B cell (primary cell): Measurements from ENCODE around the gene TIE1. TPM values are rescaled to one million over a fixed set of nuclear protein-coding genes. Genes with fewer than 3 reads are reported as not detected.

Experiments
- ATAC-seq: fragments of 200-7000 bp; cut with Tn5 transposase; one replicate; pipeline ENCODE4 v1.10.0; 2021; ENCODE audit warnings: low read depth, mild to moderate bottlenecking, moderate number of reproducible peaks, moderate library complexity
- CTCF ChIA-PET: fragments of 350-600 bp; sonication (Branson Sonifier 250); formaldehyde crosslinking; loops from one replicate; lab custom pipeline; 2021; ENCODE audit warnings: antibody characterized with exemption, inconsistent platforms; lab: Charles Lee
- POLR2A ChIA-PET: fragments of 350-600 bp; sonication (Branson Sonifier 250); formaldehyde crosslinking; loops from one replicate; lab custom pipeline; 2021; ENCODE audit warnings: antibody characterized with exemption; lab: Charles Lee
- DNase-seq: peaks from one replicate; pipeline ENCODE4 v3.0.0; 2013
- H2AFZ ChIP-seq: 2 replicates; pipeline ENCODE4 v1.6.1; 2012; ENCODE audit warnings: mild to moderate bottlenecking, low read depth, low read length; ENCODE audit not compliant: insufficient read depth, poor library complexity, severe bottlenecking
- H3K27ac ChIP-seq, 2 donors: 1 replicate in 1 of 2; 2 replicates in 1 of 2; pipeline ENCODE4 v1.5.1; 2012 to 2013; ENCODE audit warnings: low read length in 2 of 2, mild to moderate bottlenecking in 2 of 2, moderate library complexity in 1 of 2
- H3K27me3 ChIP-seq, 4 experiments: fragments of 200-600 bp in 1 of 4; sonication (generic) in 1 of 4; replicated peaks in 1 of 4; 1 replicate in 2 of 4; 2 replicates in 2 of 4; pipeline versions ENCODE4 v1.6.1 to v1.7.0; 2013 to 2016; ENCODE audit warnings: low read length in 3 of 4, mild to moderate bottlenecking in 2 of 4, mixed read lengths in 1 of 4, moderate library complexity in 1 of 4; ENCODE audit not compliant: insufficient read depth in 4 of 4, control insufficient read depth in 3 of 4; ENCODE audit errors: control extremely low read depth in 1 of 4
- H3K36me3 ChIP-seq, 2 experiments: replicated peaks in 1 of 2; 1 replicate in 1 of 2; 2 replicates in 1 of 2; pipeline versions ENCODE4 v1.6.1 to v1.7.1; 2013; ENCODE audit warnings: low read length in 1 of 2; ENCODE audit not compliant: insufficient read depth in 2 of 2, control insufficient read depth in 1 of 2; ENCODE audit errors: control extremely low read depth in 1 of 2, extremely low read depth in 1 of 2
- H3K4me1 ChIP-seq, 2 donors: fragments of 200-600 bp in 1 of 2; sonication (generic) in 1 of 2; 1 replicate in 1 of 2; 2 replicates in 1 of 2; pipeline versions ENCODE4 v1.5.1 to v1.6.1; 2013 to 2017; ENCODE audit warnings: low read length in 2 of 2; ENCODE audit not compliant: control insufficient read depth in 2 of 2, insufficient read depth in 2 of 2
- H3K4me2 ChIP-seq: replicated peaks from 2 replicates; pipeline ENCODE3; 2012; ENCODE audit warnings: mild to moderate bottlenecking, low read depth, low read length; ENCODE audit not compliant: poor library complexity, severe bottlenecking
- H3K4me3 ChIP-seq, 5 experiments: fragments of 200-600 bp in 1 of 5; sonication (generic) in 1 of 5; 1 replicate in 3 of 5; 2 replicates in 2 of 5; pipeline versions ENCODE4 v1.5.1 to v1.7.0; 2011 to 2016; ENCODE audit warnings: low read length in 4 of 5, mild to moderate bottlenecking in 4 of 5, low read depth in 2 of 5, control low read depth in 1 of 5, moderate library complexity in 1 of 5; ENCODE audit not compliant: insufficient read depth in 1 of 5; ENCODE audit errors: control extremely low read depth in 1 of 5, extremely low read depth in 1 of 5
- H3K79me2 ChIP-seq: fragments of 200-600 bp; sonication (generic); one replicate; pipeline ENCODE4 v1.6.0; 2016; ENCODE audit warnings: low read length; ENCODE audit not compliant: control insufficient read depth, insufficient read depth
- H3K9ac ChIP-seq: fragments of 200-600 bp; sonication (generic); 2 replicates; pipeline ENCODE4 v1.6.1; 2017; ENCODE audit warnings: mild to moderate bottlenecking, low read length, moderate library complexity
- H3K9me3 ChIP-seq, 3 donors: one replicate each; pipeline versions ENCODE4 v1.6.1 to v1.7.1; 2013; ENCODE audit warnings: low read length in 2 of 3; ENCODE audit not compliant: control insufficient read depth in 2 of 3, insufficient read depth in 1 of 3; ENCODE audit errors: control extremely low read depth in 1 of 3
- H4K20me1 ChIP-seq: 2 replicates; pipeline ENCODE4 v1.6.0; 2012; ENCODE audit warnings: mild to moderate bottlenecking, low read length; ENCODE audit not compliant: insufficient read depth, control insufficient read depth, poor library complexity, severe bottlenecking
- H3K27ac Mint-ChIP-seq: one replicate; pipeline ENCODE4 v1.8.0; 2021; ENCODE audit warnings: mixed read lengths
- H3K27me3 Mint-ChIP-seq: one replicate; pipeline ENCODE4 v1.8.0; 2021; ENCODE audit warnings: mixed read lengths
- H3K4me1 Mint-ChIP-seq: one replicate; pipeline ENCODE4 v1.8.0; 2021; ENCODE audit warnings: mixed read lengths
- H3K4me3 Mint-ChIP-seq: one replicate; pipeline ENCODE4 v1.8.0; 2021; ENCODE audit warnings: mixed read lengths
- H3K9me3 Mint-ChIP-seq: one replicate; pipeline ENCODE4 v1.8.0; 2022; ENCODE audit warnings: mixed read lengths; ENCODE audit not compliant: insufficient read depth
- EZH2 ChIP-seq: IDR thresholded peaks from 2 replicates; pipeline ENCODE4 v1.6.1; 2012; ENCODE audit warnings: borderline replicate concordance, low read depth, mild to moderate bottlenecking, moderate library complexity, low read length; ENCODE audit not compliant: insufficient read depth, poor library complexity, severe bottlenecking
- WGBS: methylation state at CpG from one replicate; pipeline ENCODE4 v1.1.5; 2013; ENCODE audit warnings: missing lambda C conversion rate; ENCODE audit not compliant: insufficient coverage; 5-methylcytosine and 5-hydroxymethylcytosine counted together
- intact Hi-C: fragments of 100-400 bp; cut with micrococcal nuclease; formaldehyde crosslinking; loops from one replicate; pipeline ENCODE4 v1.10.0; 2022
- polyA plus RNA-seq: library from polyadenylated mRNA; depleted of rRNA; stranded (reverse); fragments of >200 nt; gene quantifications from 2 replicates; pipeline ENCODE4 v1.2.3, GENCODE V29; 2012
- total RNA-seq, 2 donors: library from RNA; stranded (reverse); fragments of 120-200 nt in 1 of 2; gene quantifications; 1 replicate in 1 of 2; 2 replicates in 1 of 2; pipeline versions ENCODE4 v1.2.3 to v1.2.4, GENCODE V29; 2013 to 2022
- TF ChIP-seq, protein P1 (sequence below): fragments of 200-600 bp; IDR thresholded peaks from one replicate; pipeline ENCODE4 v1.8.0; 2022; ENCODE audit warnings: antibody characterized with exemption, mild to moderate bottlenecking

TIE1 gene
- total and polyA plus RNA-seq, 2 donors (not counting 1 experiment from before 2014, with no cell fraction given): 0.10 TPM; not detected in 1

DNA sequence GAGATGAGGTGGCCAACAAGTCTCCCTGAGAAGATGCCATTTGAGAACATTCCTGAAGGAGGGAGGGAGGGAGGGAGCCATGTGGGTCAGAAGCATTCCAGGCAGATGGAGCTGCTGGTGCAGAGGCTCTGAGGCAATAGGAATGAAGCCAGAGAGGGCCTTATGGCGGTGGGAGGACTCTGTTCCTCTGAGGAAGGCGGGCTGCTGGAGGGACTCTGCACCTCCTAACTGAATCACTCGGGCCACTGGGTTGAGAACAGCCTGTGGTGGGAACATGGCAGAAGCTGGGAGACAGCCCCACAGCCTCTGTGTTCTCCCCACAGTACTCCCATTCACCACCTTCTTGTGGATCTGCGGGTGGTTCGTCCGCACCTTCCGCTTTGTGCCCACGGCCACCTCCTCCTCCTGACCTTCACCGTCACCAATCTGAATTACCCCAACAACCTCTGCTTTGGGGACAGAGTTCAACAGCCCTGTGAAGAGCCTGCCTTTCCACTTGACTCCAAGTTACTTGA is 33.4 kb upstream of the TIE1 start:
- Mint-ChIP-seq H3K27ac (no peak overlapping the region), H3K4me1 (peaks cover 18% of the 10 kb centered on the region), H3K4me3 (no peak overlapping the region), H3K27me3 (peaks cover 24% of the 10 kb centered on the region), H3K9me3 (peaks cover 5% of the 10 kb centered on the region)
- no peak overlapping the region for H3K9ac ChIP-seq
- no peaks in the 10 kb centered on the region for H4K20me1 ChIP-seq
- H3K27ac ChIP-seq: no peak overlapping the region
- 96% methylated on average over 8 of the region's 9 CpGs for WGBS
- peaks cover 0 to 4% (median 0%) of the 10 kb centered on the region in 3 donors for H3K9me3 ChIP-seq
- H3K4me3 ChIP-seq: no peak overlapping the region
- POLR2A ChIA-PET: no interaction called here
- TF ChIP-seq, protein P1, sequence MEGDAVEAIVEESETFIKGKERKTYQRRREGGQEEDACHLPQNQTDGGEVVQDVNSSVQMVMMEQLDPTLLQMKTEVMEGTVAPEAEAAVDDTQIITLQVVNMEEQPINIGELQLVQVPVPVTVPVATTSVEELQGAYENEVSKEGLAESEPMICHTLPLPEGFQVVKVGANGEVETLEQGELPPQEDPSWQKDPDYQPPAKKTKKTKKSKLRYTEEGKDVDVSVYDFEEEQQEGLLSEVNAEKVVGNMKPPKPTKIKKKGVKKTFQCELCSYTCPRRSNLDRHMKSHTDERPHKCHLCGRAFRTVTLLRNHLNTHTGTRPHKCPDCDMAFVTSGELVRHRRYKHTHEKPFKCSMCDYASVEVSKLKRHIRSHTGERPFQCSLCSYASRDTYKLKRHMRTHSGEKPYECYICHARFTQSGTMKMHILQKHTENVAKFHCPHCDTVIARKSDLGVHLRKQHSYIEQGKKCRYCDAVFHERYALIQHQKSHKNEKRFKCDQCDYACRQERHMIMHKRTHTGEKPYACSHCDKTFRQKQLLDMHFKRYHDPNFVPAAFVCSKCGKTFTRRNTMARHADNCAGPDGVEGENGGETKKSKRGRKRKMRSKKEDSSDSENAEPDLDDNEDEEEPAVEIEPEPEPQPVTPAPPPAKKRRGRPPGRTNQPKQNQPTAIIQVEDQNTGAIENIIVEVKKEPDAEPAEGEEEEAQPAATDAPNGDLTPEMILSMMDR: no peak
- TF ChIP-seq EZH2: no peak
- H3K4me2 ChIP-seq: no peak overlapping the region
- no peak for DNase-seq
- H3K4me1 ChIP-seq: peaks cover 10 to 11% of the 10 kb centered on the region in 2 donors
- H2AFZ ChIP-seq: no peak overlapping the region
- no peaks in the 10 kb centered on the region for H3K36me3 ChIP-seq
- peaks cover 0 to 14% (median 4%) of the 10 kb centered on the region in 4 experiments for H3K27me3 ChIP-seq
- intact Hi-C loops: no loop called here
- CTCF ChIA-PET: no interaction called here
- no peak for ATAC-seq
- H3K79me2 ChIP-seq: no peaks in the 10 kb centered on the region

DNA sequence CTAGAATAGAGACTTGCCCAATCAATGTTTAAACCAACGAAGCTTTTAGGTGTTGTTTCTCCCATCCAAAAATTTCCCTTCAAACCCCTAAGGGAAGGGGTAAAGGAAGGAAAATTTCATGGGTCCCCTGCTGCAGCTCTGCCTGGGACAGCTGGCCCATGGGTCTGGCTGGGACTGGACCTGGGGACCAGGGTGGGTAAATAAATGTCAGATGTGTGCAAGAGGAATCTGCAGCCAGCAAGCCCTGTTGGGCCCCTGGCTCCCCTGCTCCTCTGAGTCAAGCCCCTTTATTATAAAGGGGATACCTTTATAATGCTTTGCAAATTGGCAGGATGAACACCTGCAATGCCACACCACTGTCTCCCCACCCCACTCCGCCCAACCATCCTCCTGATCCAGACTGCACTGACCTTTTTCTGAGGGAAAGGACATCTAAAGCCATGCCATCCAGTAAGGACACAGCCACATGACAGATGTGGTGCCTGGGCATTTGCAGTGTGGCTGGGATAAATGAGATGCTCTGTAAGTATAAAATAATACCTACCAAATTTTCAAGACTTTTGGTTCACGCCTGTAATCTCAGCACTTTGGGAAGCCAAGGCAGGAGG is 32.9 kb upstream of the TIE1 start:
- CTCF ChIA-PET: no interaction called here
- Histone ChIP-seq H3K4me3 (no peak overlapping the region), H3K36me3 (no peaks in the 10 kb centered on the region), H3K4me2 (no peak overlapping the region), H2AFZ (no peak overlapping the region), H3K4me1 (peaks cover 10 to 11% of the 10 kb centered on the region in 2 donors), H3K27me3 (peaks cover 0 to 14% (median 4%) of the 10 kb centered on the region in 4 experiments), H3K9me3 (peaks cover 0 to 4% (median 0%) of the 10 kb centered on the region in 3 donors), H4K20me1 (no peaks in the 10 kb centered on the region), H3K79me2 (no peaks in the 10 kb centered on the region), H3K27ac (no peak overlapping the region), H3K9ac (no peak overlapping the region)
- TF ChIP-seq, protein P1: no peak
- DNase-seq (no peak), ATAC-seq (no peak)
- no peak overlapping the region for H3K4me3 Mint-ChIP-seq
- POLR2A ChIA-PET: no interaction called here
- peaks cover 24% of the 10 kb centered on the region for H3K27me3 Mint-ChIP-seq
- WGBS: no CpG with 5 or more reads among the region's 3 CpGs
- H3K4me1 Mint-ChIP-seq: peaks cover 18% of the 10 kb centered on the region
- H3K9me3 Mint-ChIP-seq: peaks cover 3% of the 10 kb centered on the region
- intact Hi-C loops: no loop called here
- H3K27ac Mint-ChIP-seq: no peak overlapping the region
